ES-I3 (cell line): ENCODE results near the gene ETS1.

Source experiments
- H3K36me3 ChIP-seq: 2 replicates; pipeline ENCODE4 v1.6.1; 2013; ENCODE audit warnings: mild to moderate bottlenecking, low read length, control low read depth, moderate library complexity; ENCODE audit not compliant: insufficient read depth
- H3K4me1 ChIP-seq: 2 replicates; pipeline ENCODE4 v1.6.1; 2013; ENCODE audit warnings: mild to moderate bottlenecking, control low read depth, low read length; ENCODE audit not compliant: insufficient read depth
- H3K9ac ChIP-seq: 2 replicates; pipeline ENCODE4 v1.6.1; 2013; ENCODE audit warnings: low read depth, mild to moderate bottlenecking, low read length, moderate library complexity
- H3K9me3 ChIP-seq: 2 replicates; pipeline ENCODE4 v1.6.1; 2013; ENCODE audit warnings: mild to moderate bottlenecking, low read length, moderate library complexity; ENCODE audit not compliant: control insufficient read depth, insufficient read depth

Gene ETS1

DNA sequence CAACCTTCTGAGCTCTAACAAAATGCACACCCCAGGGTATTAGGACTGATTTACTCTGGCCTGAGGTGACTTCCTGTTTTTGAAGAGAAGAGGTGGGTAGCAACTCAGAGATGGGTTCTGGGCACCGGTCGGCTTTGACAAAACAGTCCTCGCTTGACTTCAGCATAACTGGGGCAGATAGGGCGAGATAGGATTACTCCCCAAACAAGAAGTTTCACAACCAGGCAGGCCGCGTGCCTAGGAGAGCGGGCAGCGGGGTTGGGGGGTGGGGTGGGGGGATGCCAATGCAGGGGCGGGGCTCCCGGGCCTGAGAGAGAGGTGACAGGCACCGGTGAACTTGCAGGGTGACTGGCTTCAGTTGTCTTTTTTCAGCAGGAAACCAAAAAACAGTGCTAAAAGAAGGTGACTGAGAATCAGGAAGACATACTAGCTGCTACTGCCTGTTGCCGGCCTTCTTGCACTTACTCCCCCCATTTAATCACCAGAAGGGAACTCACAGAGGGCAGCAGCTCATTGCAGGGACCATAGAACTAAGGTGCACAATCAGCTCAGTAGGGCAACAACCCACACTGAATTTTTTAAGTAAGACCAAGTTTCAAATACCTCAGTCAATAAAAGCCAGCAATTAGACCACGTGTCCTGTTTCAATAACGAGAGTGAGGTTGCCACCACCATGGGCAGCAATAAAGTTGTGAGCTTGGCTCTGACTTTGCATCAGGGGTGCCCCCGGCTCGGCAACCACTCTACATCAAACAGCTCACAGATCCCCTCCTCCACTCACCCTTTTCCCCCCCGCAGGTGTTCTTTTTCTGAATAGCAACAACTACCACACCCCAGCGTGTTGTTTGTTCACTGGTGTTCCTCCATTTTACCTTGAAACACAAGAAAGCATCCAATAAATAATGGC is 37.2 kb upstream of the ETS1 start:
- Histone ChIP-seq H3K4me1 (peaks cover 19% of the 10 kb centered on the region), H3K36me3 (no peaks in the 10 kb centered on the region), H3K9me3 (no peaks in the 10 kb centered on the region), H3K9ac (no peak overlapping the region)

DNA sequence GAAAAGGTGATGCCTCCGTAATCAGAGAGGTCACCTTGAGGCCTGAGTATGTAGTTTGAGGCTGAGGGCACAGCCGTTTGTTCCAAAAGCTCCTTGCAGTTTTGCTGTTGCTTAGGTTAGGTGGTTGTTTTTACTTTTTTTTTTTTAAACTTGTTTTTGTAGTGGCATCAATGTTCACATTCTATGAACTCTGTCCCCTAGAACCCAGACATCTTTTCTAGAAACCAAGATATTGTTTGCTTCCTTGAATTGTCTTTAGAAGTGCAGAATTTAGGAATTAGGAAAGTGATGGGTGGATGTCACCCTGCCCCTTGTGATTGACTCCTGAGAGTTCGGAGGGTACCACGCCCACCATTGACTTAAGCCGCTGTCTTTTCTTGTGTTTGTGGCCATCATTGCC is 35.7 kb upstream of the ETS1 start:
- H3K9ac ChIP-seq: no peak overlapping the region
- H3K9me3 ChIP-seq: no peaks in the 10 kb centered on the region
- peaks cover 19% of the 10 kb centered on the region for H3K4me1 ChIP-seq
- H3K36me3 ChIP-seq: no peaks in the 10 kb centered on the region

DNA sequence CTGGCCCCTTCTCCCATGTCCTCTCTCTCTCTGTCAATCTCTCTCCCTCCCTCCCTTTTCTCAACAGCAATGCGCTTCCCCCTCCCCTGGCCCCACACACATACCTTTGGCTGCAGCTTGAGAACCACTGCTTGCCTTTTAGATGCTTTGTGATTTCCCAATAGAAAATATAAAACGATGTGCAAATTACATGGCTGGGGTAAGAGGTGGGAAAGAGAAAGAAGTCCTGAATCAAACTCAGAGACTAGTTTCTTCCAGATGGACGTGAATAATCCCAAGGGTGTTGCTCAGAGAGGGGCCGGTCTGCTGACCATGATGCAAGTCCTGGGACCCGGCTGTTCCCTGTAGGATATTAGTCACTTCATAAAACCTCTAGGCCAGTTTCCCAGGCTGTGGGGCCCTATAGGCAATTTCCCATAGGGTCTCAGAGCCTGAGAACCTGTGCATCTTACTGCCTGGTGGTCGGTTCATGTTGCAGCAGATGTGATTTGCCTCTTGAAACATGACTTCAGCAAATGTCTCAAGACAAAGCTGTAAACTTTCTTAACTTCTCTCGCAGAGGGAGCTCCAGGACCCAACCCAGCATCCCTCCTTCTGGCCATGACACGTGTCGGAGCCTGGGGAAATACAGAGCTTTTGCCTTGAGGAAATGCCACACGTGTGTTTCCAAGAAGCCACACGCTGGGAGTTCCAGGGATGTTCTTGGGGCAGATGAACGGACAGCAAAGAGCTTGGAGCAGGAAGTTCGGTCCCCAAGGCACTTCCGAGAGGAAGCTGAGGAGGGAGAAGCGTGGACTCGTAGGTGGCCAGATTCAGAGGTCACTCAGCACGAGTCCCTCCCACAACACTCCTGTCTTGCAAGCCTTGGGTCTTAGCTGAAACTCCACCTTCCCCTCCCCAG is 34.5 kb upstream of the ETS1 start:
- peak overlapping the region; percentile 19; the same call in 1 of the 2 replicates for H3K9ac ChIP-seq
- H3K36me3 ChIP-seq: no peaks in the 10 kb centered on the region
- no peaks in the 10 kb centered on the region for H3K9me3 ChIP-seq
- H3K4me1 ChIP-seq: peaks cover 19% of the 10 kb centered on the region

DNA sequence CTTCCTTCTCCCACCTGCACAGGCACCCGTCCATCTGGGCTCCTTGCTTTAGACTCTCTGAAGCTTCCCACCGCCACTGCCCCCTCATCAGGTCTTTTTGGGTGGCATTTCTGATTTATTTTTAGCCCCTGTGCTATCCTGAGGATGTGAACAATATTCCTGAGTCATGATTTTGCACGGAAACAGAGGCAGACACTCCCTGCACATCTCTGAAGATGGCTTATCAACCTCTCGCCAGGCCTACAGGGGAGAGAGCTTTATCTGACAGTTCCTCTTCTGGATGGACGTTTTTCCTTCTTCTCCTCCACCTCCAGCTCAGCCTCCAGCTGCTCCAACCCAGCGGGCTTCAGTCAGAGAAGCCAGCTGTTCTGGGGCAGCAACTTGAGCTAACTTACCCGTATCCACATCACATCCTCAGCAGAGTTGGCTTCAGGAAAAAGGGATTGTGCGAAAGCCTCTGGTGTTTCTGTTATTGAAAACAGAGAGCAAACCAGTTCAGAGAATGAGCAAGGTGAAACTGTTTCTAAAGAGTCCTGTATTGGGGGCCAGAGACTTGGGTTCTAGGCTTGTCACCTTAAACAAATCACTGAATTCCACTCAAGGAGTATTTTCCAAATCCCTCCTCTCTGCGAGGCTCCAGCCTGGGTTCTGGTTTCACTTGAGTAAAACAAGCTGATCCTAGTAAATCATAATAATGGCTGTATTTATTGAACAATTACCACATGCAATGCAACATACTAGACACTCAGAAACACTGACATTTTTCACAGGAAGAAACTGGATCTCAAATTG is 33.1 kb upstream of the ETS1 start:
- no peaks in the 10 kb centered on the region for H3K36me3 ChIP-seq
- H3K4me1 ChIP-seq: peaks cover 19% of the 10 kb centered on the region
- no peaks in the 10 kb centered on the region for H3K9me3 ChIP-seq
- H3K9ac ChIP-seq: no peak overlapping the region

DNA sequence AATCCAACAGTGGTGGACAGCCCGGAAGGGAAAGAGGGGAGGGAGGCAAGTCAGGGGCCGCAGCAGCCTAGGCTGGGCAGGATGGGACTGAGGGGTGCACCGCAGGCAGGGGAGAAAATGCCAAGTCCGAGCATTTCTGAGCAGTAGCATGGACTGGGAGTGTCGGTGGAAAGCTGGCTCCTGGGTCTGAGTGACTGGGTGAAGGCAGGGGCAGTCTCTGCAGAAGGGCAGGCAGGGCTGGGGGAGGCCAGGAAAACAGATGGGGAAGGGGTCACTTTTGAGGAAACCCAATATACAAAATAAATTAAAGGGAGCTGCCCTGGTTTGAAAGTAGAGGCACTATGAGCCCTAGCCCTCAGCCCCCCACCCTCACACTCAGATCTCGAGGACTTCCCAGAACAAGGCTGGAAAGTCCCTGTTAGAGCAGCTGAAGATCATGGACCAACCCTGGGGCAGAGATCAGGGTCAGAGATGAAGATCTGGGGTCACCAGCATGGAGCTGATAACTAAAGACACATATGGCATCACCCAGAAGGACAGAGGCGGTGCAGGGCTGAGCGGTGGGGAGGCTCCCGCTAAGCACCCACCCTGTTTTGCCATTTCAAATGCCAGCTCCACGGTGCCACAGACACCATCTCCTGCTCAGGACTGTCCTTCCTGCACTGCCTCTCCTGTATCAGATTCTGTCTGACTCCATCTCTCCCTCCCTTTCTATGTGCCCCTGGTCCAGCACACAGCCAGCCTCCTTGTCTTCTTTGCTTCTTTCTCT is 32.4 kb upstream of the ETS1 start:
- Histone ChIP-seq H3K9me3 (no peaks in the 10 kb centered on the region), H3K9ac (no peak overlapping the region), H3K36me3 (no peaks in the 10 kb centered on the region)

DNA sequence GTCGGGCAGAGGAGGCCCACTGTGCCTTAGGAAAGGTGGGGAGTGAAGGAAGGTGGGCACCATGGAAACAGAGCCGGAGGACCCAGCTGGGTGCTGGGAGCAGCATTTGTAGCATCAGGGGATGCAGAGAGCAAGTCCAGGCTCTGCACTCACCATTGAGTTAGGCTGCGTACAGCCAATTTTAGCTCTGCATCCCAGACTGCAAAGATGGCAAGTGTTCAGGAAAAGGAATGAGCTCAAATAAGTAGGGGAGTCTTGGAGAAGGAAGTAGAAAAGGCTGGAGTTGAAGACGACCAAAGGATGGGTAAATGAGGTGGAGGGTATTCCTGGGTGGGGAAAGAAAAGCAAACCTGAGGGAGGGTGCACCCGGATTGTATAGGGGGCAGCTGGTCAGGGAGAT is 31.6 kb upstream of the ETS1 start:
- no peaks in the 10 kb centered on the region for H3K36me3 ChIP-seq
- H3K4me1 ChIP-seq: peaks cover 12% of the 10 kb centered on the region
- H3K9me3 ChIP-seq: no peaks in the 10 kb centered on the region
- no peak overlapping the region for H3K9ac ChIP-seq

More for the DNA sequence above, 32.4 kb upstream of the ETS1 start:
- H3K4me1 ChIP-seq: peaks cover 17% of the 10 kb centered on the region

DNA sequence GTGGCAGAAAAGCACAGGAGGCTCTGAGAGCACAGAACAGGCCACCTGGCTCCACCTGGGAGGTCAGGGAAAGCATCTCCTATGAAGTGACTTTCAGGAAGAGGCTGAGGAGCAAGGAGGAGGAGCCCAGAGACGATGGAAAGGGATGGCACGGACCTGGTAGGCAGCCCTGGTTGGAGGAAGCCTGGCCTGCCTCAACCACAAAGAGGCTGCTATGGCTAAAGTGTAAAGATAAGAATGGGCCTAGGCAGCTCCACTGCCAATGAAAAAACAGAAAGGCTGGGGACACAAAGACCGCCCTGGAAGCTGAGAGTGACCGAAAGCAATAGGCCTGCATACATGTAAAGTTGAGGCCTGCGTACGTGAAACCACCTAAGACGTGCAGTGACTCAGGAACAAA is 31.2 kb upstream of the ETS1 start:
- H3K36me3 ChIP-seq: no peaks in the 10 kb centered on the region
- no peaks in the 10 kb centered on the region for H3K9me3 ChIP-seq
- peaks cover 11% of the 10 kb centered on the region for H3K4me1 ChIP-seq
- no peak overlapping the region for H3K9ac ChIP-seq

DNA sequence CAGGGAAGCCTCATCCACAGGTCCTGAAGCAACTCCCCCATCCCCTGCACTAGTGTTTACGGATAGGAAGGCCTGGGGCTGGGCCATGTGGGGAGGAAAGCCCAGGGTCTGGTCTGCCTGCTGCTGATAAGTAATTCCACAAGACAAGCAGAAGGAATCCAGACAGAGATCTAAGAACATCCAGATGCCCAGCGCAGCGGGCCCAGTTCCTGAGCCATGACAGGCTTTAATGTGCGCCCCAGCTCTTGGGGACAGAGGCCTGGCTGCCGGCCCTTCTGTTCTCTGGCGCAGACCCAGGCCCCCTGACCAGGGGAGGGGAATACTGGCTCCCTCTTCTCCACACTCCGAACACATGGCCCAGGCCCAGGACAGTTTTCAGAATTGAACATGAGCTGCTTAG is 28.8 kb upstream of the ETS1 start:
- H3K9ac ChIP-seq: no peak overlapping the region
- no peaks in the 10 kb centered on the region for H3K4me1 ChIP-seq
- H3K36me3 ChIP-seq: no peaks in the 10 kb centered on the region

DNA sequence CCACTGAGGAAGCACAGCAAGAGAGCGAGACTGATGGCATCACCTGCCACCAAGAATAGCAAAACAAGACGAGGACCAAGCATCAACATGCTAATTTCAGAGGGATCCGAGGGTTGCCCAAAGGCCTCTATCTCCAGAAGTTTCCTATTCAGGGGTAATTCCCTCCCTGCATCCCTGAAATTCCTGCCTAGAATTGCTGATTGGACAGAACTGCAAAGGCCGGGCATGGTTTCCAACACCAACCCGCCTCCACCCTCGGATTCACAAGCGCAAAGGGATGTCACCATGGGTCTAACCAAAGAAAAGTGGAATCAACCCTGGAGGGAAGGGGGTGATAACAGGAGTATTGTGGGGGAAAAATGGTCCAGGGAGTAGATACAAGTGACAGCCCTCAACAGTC is 28.3 kb upstream of the ETS1 start:
- Histone ChIP-seq H3K9ac (no peak overlapping the region), H3K36me3 (no peaks in the 10 kb centered on the region), H3K9me3 (no peaks in the 10 kb centered on the region), H3K4me1 (0 out of 2 replicates have a peak, but pooled peaks cover 1% of the 10 kb centered on the region)

More for the DNA sequence above, 28.8 kb upstream of the ETS1 start:
- H3K9me3 ChIP-seq: no peaks in the 10 kb centered on the region

DNA sequence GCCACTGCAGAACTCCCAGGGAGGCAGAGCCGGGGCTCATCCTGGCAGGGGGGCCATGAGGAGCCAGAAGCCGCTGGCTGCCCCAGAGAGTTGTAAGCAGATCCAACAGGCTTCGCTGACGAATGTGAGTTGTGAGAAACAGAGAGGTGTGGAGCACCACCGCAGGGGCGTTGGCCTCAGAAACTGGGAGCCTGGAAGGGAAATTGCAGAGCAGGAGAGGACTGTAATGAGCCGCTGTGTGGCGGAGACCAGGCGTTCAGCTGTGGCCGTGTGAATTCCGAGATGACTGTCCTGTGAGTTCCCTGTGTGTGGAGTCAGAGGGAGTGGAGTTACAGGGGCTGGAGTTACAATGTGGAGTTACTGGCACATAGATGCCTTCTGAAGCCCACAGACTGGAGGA is 27.7 kb upstream of the ETS1 start:
- no peaks in the 10 kb centered on the region for H3K9me3 ChIP-seq
- H3K36me3 ChIP-seq: no peaks in the 10 kb centered on the region
- H3K9ac ChIP-seq: no peak overlapping the region
- H3K4me1 ChIP-seq: 0 out of 2 replicates have a peak, but pooled peaks cover 6% of the 10 kb centered on the region

DNA sequence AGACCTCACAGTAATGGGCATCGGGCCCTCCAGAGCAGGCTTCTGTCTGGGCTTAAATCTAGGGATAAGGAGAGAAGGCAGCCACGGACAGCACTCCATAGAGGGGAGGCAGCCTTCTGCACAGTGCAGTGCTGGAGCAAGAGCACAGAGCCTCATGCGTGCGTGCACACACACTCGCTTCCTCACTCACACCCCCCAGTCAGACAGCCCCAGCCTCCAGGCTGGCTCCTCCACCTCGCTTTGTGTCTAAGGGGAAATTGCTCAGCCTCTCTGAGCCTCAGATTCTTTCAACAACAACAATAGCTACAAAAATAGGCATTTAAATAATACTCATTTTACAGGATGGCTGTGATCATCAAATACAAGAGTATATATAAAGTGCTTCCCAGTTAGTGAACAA is 26.7 kb upstream of the ETS1 start:
- Histone ChIP-seq H3K9ac (no peak overlapping the region), H3K36me3 (no peaks in the 10 kb centered on the region), H3K4me1 (peaks cover 15% of the 10 kb centered on the region), H3K9me3 (no peaks in the 10 kb centered on the region)

DNA sequence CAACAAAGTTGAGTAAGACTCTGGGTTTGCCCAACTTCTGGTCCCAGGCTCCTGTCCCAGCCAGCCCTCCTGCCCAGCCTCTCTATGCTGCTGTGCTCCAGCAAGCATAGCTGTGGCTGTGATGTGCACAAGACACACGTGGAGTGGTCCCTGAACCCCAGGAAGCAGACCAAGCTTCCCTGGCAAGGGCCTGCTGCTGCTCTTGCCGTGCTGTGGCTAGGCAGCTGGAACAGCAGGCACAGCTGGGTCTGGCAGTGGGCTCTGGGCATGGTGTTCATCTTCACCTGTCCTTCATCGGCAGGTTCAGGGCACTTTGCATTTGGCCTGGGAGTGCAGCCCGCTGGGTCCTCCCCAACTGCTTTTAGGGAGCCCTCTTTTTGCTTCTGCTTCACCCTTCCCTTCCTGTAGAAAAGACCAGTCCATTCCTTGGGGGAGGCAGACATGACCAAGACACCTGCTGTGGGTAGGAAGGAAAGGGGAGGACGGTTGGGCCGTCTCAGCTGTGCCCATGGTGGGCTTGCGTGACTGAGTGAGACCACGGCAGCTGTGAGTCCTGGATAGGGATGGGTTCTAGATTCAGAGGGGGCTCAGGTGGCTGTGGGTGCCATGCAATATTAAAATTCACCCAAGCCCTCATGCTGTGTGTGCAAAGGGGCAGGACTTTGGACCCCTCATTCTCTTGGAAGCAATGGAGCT is 26.1 kb upstream of the ETS1 start:
- no peak overlapping the region for H3K9ac ChIP-seq
- H3K4me1 ChIP-seq: peaks cover 15% of the 10 kb centered on the region
- H3K9me3 ChIP-seq: no peaks in the 10 kb centered on the region
- no peaks in the 10 kb centered on the region for H3K36me3 ChIP-seq
